ENCODE measurements around the gene CNFN. TPM values are rescaled to one million over a fixed set of nuclear protein-coding genes. Genes with fewer than 3 reads are reported as not detected.

Gene CNFN
- total and polyA plus RNA-seq, 7 donors = 0.24 to 1.0 (median 0.84) TPM; not detected in 4

- 68 to 88% (median 75%) methylated on average over 12 to 15 of the region's 15 CpGs for WGBS, 3 donors
- Histone ChIP-seq H3K36me3 (ENCODE audit: insufficient read depth in 1 of 2, low read depth in 1 of 2) (no peaks in the 10 kb centered on the region), H3K9me3 (no peaks in the 10 kb centered on the region), H3K27me3 (ENCODE audit: insufficient read depth in 3 of 3, low read length in 2 of 3) (peaks cover 0 to 44% (median 8%) of the 10 kb centered on the region in 3 donors), H3K4me3 (peak overlapping the region; percentile 61), H3K4me1 (peaks cover 6% of the 10 kb centered on the region), H3K27ac (no peak overlapping the region)
- DNase-seq = no peak
- no peak for TF ChIP-seq CTCF (IDR thresholded peaks at IDR 0.05)
- intact Hi-C loops (cut with DNase I) = no loop called here
- ATAC-seq = no peak
Observed at GRCh38 chr19:42424345-42424707, 34.2 kb upstream of the CNFN start.

- H3K27ac ChIP-seq = peak overlapping the region; percentile 46
- no peaks in the 10 kb centered on the region for H3K9me3 ChIP-seq
- peaks cover 6% of the 10 kb centered on the region for H3K4me1 ChIP-seq
- TF ChIP-seq CTCF (IDR thresholded peaks at IDR 0.05) = no peak
- no peaks in the 10 kb centered on the region for H3K36me3 ChIP-seq (ENCODE audit: insufficient read depth in 1 of 2, low read depth in 1 of 2)
- peak; percentile 84 to 86 for DNase-seq
- peak; percentile 85 to 93 (median 91) for ATAC-seq
- H3K4me3 ChIP-seq = peak overlapping the region; percentile 61
- 3 to 6% (median 4%) methylated on average over 63 to 65 of the region's 65 CpGs for WGBS, 3 donors
- peaks cover 0 to 44% (median 8%) of the 10 kb centered on the region in 3 donors for H3K27me3 ChIP-seq (ENCODE audit: insufficient read depth in 3 of 3, low read length in 2 of 3)
- intact Hi-C loops (cut with DNase I) = no loop called here
Observed at GRCh38 chr19:42423462-42424344, 33.6 kb upstream of the CNFN start.

GRCh38 chr19:42422901-42423461 lies 32.9 kb upstream of the CNFN start:
- peaks cover 6% of the 10 kb centered on the region for H3K4me1 ChIP-seq
- intact Hi-C loops (cut with DNase I) = no loop called here
- DNase-seq = peak in 1 of 2 donors; percentile 70
- peak overlapping the region; percentile 46 for H3K27ac ChIP-seq
- peaks cover 0 to 44% (median 8%) of the 10 kb centered on the region in 3 donors for H3K27me3 ChIP-seq (ENCODE audit: insufficient read depth in 3 of 3, low read length in 2 of 3)
- TF ChIP-seq CTCF (IDR thresholded peaks at IDR 0.05) = no peak
- H3K4me3 ChIP-seq = peak overlapping the region; percentile 61
- ATAC-seq = peak; percentile 27 to 47 (median 30)
- WGBS, 3 donors = 2 to 4% (median 4%) methylated on average over 33 to 38 of the region's 38 CpGs
- H3K36me3 ChIP-seq (ENCODE audit: insufficient read depth in 1 of 2, low read depth in 1 of 2) = no peaks in the 10 kb centered on the region
- H3K9me3 ChIP-seq = no peaks in the 10 kb centered on the region

- peak; percentile 13 to 59 (median 51) for ATAC-seq
- DNase-seq = no peak
- no peak for TF ChIP-seq CTCF (IDR thresholded peaks at IDR 0.05)
- intact Hi-C loops (cut with DNase I) = no loop called here
- Histone ChIP-seq H3K27ac (peak overlapping the region; percentile 46), H3K4me1 (peaks cover 6% of the 10 kb centered on the region), H3K36me3 (ENCODE audit: insufficient read depth in 1 of 2, low read depth in 1 of 2) (no peaks in the 10 kb centered on the region), H3K9me3 (no peaks in the 10 kb centered on the region), H3K27me3 (ENCODE audit: insufficient read depth in 3 of 3, low read length in 2 of 3) (peaks cover 0 to 44% (median 8%) of the 10 kb centered on the region in 3 donors), H3K4me3 (peak overlapping the region; percentile 61)
- 39 to 47% (median 45%) methylated on average over 17 of the region's 17 CpGs for WGBS, 3 donors
Observed at GRCh38 chr19:42422092-42422900, 32.2 kb upstream of the CNFN start.
